H1 (cell line): ENCODE measurements around the gene SSR1. TPM values are rescaled to one million over a fixed set of nuclear protein-coding genes. Genes with fewer than 3 reads are reported as not detected.

Source experiments
- POU5F1 ChIP-seq: IDR thresholded peaks from 2 replicates; pipeline ENCODE4 v1.6.1; 2011; ENCODE audit warnings: low read depth, mild to moderate bottlenecking, low read length, moderate library complexity
- RNF2 ChIP-seq: fragments of 200-900, 300-1000 bp; sonication (generic); IDR thresholded peaks from 2 replicates; pipeline ENCODE4 v1.7.1; 2016; ENCODE audit warnings: borderline replicate concordance, low read depth, mild to moderate bottlenecking, antibody characterized with exemption, low read length; ENCODE audit not compliant: poor library complexity, severe bottlenecking; ENCODE audit errors: missing control alignments
- SP4 ChIP-seq: IDR thresholded peaks from 2 replicates; pipeline ENCODE4 v1.6.1; 2012; ENCODE audit warnings: low read length, inconsistent platforms
- polyA plus RNA-seq, 7 experiments: library from polyadenylated mRNA; depleted of rRNA in 3 of 7; stranded (reverse) in 5 of 7; unstranded in 2 of 7; fragments of >200 nt in 5 of 7; fragments of 200-250 nt in 2 of 7; gene quantifications; 1 replicate in 5 of 7; 2 replicates in 1 of 7; 4 replicates in 1 of 7; pipeline versions ENCODE4 v1.2.1 to v1.2.3, GENCODE V29; 2011 to 2013; ENCODE audit warnings: missing spikeins in 2 of 7, mixed read lengths in 2 of 7
- total RNA-seq: library from RNA; stranded (reverse); fragmentation: NEBNext Ultra II Directional; extraction: Animal tissue kit (Norgen Biotek cat#: 25700); gene quantifications from 2 replicates; pipeline ENCODE4 v1.2.1, GENCODE V29; 2021
- TF ChIP-seq, protein P1 (sequence below): IDR thresholded peaks from 2 replicates; pipeline ENCODE4 v1.6.1; 2012; ENCODE audit warnings: inconsistent platforms
- TF ChIP-seq, protein P2 (sequence below): IDR thresholded peaks from 2 replicates; pipeline ENCODE4 v1.6.1; 2011; ENCODE audit warnings: low read length, improper control_type of control experiment
- TF ChIP-seq, protein P3 (sequence below): fragments of 300-600 bp; sonication (generic); IDR thresholded peaks from 2 replicates; pipeline ENCODE4 v1.7.1; 2012; ENCODE audit warnings: low read length, moderate library complexity, mild to moderate bottlenecking, inconsistent platforms; ENCODE audit not compliant: insufficient replicate concordance

SSR1 gene
- total and polyA plus RNA-seq, 2 of the 8 experiments (the other 6 are each of a cell fraction or from before 2014, with no cell fraction given), result 26.6 to 117 TPM

DNA sequence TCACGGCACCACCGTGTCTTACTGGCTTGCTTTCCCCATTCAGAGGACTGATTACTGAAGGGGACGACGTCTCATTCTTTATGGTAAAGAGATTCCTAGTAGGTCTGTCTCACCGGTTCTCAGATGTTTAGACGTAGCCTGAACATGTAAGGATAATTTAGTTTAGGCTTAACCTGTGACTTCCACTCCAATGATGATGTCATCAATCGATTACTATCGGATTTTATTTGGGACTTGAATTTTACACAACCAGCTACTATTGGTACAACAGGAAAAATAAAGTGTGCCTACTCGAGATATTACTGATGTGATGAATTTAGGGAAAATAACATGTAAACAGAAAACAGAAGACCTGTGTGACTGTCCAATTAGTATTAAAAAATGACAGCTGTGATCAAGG lies 4.5 kb upstream of the SSR1 start (continued):
- TF ChIP-seq, protein P1, sequence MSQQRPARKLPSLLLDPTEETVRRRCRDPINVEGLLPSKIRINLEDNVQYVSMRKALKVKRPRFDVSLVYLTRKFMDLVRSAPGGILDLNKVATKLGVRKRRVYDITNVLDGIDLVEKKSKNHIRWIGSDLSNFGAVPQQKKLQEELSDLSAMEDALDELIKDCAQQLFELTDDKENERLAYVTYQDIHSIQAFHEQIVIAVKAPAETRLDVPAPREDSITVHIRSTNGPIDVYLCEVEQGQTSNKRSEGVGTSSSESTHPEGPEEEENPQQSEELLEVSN, result no peak
- TF ChIP-seq SP4 (no peak), POU5F1 (no peak), RNF2 (no peak)
- TF ChIP-seq, protein P2, sequence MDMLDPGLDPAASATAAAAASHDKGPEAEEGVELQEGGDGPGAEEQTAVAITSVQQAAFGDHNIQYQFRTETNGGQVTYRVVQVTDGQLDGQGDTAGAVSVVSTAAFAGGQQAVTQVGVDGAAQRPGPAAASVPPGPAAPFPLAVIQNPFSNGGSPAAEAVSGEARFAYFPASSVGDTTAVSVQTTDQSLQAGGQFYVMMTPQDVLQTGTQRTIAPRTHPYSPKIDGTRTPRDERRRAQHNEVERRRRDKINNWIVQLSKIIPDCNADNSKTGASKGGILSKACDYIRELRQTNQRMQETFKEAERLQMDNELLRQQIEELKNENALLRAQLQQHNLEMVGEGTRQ, result no peak
- TF ChIP-seq, protein P3, sequence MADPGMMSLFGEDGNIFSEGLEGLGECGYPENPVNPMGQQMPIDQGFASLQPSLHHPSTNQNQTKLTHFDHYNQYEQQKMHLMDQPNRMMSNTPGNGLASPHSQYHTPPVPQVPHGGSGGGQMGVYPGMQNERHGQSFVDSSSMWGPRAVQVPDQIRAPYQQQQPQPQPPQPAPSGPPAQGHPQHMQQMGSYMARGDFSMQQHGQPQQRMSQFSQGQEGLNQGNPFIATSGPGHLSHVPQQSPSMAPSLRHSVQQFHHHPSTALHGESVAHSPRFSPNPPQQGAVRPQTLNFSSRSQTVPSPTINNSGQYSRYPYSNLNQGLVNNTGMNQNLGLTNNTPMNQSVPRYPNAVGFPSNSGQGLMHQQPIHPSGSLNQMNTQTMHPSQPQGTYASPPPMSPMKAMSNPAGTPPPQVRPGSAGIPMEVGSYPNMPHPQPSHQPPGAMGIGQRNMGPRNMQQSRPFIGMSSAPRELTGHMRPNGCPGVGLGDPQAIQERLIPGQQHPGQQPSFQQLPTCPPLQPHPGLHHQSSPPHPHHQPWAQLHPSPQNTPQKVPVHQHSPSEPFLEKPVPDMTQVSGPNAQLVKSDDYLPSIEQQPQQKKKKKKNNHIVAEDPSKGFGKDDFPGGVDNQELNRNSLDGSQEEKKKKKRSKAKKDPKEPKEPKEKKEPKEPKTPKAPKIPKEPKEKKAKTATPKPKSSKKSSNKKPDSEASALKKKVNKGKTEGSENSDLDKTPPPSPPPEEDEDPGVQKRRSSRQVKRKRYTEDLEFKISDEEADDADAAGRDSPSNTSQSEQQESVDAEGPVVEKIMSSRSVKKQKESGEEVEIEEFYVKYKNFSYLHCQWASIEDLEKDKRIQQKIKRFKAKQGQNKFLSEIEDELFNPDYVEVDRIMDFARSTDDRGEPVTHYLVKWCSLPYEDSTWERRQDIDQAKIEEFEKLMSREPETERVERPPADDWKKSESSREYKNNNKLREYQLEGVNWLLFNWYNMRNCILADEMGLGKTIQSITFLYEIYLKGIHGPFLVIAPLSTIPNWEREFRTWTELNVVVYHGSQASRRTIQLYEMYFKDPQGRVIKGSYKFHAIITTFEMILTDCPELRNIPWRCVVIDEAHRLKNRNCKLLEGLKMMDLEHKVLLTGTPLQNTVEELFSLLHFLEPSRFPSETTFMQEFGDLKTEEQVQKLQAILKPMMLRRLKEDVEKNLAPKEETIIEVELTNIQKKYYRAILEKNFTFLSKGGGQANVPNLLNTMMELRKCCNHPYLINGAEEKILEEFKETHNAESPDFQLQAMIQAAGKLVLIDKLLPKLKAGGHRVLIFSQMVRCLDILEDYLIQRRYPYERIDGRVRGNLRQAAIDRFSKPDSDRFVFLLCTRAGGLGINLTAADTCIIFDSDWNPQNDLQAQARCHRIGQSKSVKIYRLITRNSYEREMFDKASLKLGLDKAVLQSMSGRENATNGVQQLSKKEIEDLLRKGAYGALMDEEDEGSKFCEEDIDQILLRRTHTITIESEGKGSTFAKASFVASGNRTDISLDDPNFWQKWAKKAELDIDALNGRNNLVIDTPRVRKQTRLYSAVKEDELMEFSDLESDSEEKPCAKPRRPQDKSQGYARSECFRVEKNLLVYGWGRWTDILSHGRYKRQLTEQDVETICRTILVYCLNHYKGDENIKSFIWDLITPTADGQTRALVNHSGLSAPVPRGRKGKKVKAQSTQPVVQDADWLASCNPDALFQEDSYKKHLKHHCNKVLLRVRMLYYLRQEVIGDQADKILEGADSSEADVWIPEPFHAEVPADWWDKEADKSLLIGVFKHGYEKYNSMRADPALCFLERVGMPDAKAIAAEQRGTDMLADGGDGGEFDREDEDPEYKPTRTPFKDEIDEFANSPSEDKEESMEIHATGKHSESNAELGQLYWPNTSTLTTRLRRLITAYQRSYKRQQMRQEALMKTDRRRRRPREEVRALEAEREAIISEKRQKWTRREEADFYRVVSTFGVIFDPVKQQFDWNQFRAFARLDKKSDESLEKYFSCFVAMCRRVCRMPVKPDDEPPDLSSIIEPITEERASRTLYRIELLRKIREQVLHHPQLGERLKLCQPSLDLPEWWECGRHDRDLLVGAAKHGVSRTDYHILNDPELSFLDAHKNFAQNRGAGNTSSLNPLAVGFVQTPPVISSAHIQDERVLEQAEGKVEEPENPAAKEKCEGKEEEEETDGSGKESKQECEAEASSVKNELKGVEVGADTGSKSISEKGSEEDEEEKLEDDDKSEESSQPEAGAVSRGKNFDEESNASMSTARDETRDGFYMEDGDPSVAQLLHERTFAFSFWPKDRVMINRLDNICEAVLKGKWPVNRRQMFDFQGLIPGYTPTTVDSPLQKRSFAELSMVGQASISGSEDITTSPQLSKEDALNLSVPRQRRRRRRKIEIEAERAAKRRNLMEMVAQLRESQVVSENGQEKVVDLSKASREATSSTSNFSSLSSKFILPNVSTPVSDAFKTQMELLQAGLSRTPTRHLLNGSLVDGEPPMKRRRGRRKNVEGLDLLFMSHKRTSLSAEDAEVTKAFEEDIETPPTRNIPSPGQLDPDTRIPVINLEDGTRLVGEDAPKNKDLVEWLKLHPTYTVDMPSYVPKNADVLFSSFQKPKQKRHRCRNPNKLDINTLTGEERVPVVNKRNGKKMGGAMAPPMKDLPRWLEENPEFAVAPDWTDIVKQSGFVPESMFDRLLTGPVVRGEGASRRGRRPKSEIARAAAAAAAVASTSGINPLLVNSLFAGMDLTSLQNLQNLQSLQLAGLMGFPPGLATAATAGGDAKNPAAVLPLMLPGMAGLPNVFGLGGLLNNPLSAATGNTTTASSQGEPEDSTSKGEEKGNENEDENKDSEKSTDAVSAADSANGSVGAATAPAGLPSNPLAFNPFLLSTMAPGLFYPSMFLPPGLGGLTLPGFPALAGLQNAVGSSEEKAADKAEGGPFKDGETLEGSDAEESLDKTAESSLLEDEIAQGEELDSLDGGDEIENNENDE, result no peak
